GM12873 (cell line): ENCODE results near the gene RNF220.

Experiments used
- TF ChIP-seq, protein P1 (sequence below): IDR thresholded peaks from 2 replicates; pipeline ENCODE4 v1.5.1; 2012; ENCODE audit warnings: low read depth, mild to moderate bottlenecking, moderate library complexity, low read length, control low read depth; ENCODE audit not compliant: insufficient read depth; ENCODE audit errors: missing control alignments

RNF220 gene

DNA sequence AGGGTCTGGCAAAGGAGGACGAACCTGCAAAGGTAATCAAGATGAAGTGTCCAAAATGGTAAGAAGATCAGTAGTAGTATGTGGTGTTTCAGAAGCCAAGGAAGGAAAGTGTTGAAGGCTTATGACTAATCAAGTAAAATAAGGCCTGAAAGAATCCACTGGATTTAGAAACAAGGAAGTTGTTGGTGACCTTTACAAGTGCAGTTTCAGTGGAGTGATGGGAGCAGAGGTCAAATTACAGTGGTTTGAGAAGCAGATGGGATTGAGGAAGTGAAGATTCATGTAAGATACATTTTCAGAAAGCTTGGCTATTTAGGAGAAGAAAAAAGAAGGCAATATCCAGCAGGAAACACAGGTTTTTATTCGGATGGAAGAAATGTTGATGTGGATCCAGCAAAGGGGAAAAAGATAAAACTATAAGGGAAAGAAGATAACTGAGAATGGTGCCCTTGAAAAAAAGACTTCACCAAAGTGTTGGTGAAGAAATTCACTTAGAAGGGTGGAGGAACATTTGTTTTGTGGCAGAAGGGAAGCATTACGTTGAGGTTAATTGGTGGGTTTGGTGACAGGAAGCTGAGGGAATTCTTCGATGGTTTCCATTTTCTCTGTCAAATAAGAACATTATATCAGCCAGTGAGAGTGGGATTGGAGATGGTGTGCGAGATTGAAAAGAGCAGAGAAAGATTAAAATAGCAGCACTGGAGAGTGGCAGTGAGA lies 271.6 kb downstream of the RNF220 start:
- TF ChIP-seq, protein P1, sequence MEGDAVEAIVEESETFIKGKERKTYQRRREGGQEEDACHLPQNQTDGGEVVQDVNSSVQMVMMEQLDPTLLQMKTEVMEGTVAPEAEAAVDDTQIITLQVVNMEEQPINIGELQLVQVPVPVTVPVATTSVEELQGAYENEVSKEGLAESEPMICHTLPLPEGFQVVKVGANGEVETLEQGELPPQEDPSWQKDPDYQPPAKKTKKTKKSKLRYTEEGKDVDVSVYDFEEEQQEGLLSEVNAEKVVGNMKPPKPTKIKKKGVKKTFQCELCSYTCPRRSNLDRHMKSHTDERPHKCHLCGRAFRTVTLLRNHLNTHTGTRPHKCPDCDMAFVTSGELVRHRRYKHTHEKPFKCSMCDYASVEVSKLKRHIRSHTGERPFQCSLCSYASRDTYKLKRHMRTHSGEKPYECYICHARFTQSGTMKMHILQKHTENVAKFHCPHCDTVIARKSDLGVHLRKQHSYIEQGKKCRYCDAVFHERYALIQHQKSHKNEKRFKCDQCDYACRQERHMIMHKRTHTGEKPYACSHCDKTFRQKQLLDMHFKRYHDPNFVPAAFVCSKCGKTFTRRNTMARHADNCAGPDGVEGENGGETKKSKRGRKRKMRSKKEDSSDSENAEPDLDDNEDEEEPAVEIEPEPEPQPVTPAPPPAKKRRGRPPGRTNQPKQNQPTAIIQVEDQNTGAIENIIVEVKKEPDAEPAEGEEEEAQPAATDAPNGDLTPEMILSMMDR: no peak

DNA sequence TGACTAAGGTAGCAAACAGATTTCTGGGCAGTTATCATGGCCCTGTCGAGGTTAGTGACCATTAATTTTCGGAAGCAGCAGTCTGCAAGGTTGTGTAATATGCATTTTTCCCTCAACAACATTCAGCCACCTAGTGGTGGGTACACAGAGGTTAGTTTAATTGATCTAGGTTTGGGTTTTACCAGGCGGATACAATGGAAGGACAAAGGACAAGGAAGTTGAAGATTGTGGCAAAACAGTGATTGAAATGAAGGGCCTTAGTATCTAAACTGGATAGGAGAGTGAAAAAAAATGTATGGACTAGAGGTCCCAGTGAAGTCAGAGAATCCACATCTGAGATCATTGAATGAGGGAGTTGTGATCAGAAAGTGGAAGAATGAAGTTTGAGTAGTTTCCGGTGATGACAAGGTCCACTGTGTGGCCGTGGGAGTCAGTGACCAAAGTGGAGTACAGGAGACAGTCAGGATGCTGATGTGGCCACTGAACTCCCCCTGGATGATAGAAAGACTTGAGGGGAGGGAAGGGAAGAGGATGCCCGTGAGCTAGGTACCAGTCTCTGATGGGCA lies 272.2 kb downstream of the RNF220 start:
- TF ChIP-seq, protein P1: peak; percentile 64

DNA sequence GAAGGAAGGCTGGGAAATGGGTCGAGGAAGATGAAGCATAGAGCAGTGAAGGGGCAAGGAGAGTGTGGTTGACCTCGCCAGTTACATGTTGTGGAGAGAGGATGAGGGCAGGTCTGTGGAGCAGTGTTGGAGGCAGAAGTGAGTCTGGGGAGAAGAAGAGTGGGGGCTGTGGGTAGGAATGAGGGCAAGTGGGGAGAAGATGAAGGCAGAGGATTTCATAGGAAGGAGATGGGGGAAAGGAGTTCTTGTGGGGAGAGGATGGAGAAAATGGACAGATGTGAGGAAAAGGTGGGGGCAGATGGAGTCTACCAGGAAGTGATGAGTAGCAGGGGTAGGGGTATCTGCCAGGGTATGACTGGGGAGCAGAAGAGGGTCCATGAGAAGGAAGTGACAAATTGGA lies 273.1 kb downstream of the RNF220 start:
- TF ChIP-seq, protein P1: no peak

DNA sequence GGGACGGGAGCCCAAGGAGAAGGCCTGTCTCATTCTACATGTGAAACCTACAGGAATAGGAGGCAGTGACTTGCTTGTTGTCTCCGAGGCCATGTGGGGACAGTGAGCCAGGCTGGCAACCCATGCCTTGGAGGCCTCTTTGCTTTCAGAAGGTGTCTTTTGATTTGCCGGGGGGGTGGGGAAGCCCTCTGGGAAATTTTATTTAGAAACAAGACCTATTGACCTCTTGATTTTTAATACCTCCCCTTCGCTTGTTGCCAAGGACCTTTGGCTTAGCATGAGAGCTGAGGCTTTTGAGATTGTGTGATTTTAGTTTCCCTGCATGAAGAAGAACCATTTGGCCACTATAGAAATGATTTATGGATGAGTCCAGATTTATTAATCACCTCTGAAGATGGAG lies 273.6 kb downstream of the RNF220 start:
- TF ChIP-seq, protein P1: no peak

DNA sequence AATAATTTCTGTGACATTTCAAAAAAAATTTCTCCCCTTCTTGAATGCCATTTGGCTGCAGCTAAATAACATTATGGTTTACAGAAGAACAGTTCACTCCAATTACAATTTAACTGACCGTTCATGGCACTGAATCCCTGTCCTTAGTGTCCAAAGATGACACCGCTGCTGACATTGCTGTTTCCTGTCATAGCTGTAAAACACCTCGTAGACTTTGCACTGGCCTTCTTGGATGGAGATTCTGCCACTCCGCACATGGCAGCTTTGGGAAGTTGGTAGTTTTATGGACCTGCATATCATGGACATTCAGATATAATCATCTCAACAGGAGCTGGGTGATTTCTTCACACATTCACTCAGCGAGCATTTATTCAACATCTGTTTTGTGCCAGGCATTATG lies 274.4 kb downstream of the RNF220 start:
- TF ChIP-seq, protein P1: no peak

DNA sequence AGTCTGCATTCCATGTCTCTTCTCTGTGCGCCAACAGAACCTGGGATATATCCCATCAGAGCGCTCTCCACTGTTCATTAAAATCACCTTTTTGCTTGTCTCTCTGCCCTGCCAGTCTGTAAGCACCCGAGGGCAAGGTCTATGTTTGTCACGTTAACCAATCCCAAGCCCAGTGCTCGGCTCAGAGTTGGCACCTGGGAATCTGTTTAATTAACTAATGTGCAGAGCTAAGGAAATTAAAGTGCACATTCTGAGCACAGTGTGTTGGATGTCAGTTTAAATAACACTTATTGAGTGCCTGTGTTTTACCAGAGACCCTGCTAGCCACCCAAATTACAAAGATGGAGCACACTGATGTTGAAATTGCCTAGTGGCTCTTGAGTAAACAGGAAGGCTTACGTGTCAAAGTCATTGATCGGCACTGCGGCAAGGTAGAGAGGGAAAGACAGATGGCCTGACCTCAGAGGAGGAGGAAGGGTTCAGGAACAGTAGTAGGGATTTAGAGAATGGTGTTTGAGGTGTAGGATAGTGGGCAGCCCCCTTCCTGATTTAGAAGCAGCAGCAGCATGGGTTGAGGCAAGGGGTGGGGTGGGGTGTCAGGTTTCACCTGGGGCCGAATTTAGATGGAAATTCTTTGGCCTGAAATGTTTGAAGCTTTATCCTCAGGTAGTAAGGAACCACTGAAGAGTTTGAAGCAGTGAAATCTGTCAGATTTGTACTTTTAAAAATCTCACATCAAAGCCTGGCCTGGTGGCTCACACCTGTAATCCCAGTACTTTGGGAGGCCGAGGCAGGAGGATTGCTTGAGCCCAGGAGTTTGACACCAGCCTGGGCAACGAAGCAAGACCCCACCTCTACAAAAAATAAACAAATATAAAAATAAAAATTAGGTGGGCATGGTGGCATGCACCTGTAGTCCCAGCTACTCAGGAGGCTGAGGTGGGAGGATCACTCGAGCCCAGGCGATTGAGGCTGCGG lies 277.1 kb downstream of the RNF220 start:
- TF ChIP-seq, protein P1: no peak

DNA sequence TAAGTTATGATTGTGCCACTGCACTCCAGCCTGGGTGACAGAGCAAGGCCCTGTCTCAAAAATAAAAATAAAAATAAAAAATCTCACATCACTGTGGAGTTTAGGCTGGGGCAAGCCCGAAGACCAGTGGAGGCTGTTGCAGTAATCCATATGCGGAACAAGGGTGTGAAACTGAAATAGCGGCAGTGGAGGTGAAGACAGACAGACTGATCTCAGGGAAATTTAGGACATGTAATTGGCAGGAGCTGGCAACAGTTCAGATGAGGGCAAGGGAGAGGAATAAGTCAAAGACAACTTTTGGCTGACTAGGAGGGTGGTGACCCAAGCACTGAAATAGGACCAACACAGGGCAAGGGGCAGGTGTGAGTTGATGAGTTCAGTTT lies 277.8 kb downstream of the RNF220 start:
- TF ChIP-seq, protein P1: no peak
